GM21528 (cell line): ENCODE results near the gene SNAPC4.
"Not testable (repeated sequence)": the region's sequence is repeated elsewhere in the genome, so short reads cannot be mapped to it uniquely, and the experiment has no call there.

Experiments used
- ATAC-seq: cut with Tn5 transposase; IDR thresholded peaks from one replicate; pipeline ENCODE4 v1.9.1; 2021; ENCODE audit warnings: mild to moderate bottlenecking, moderate library complexity; ENCODE audit not compliant: unreplicated experiment, low FRiP score

Gene SNAPC4

DNA sequence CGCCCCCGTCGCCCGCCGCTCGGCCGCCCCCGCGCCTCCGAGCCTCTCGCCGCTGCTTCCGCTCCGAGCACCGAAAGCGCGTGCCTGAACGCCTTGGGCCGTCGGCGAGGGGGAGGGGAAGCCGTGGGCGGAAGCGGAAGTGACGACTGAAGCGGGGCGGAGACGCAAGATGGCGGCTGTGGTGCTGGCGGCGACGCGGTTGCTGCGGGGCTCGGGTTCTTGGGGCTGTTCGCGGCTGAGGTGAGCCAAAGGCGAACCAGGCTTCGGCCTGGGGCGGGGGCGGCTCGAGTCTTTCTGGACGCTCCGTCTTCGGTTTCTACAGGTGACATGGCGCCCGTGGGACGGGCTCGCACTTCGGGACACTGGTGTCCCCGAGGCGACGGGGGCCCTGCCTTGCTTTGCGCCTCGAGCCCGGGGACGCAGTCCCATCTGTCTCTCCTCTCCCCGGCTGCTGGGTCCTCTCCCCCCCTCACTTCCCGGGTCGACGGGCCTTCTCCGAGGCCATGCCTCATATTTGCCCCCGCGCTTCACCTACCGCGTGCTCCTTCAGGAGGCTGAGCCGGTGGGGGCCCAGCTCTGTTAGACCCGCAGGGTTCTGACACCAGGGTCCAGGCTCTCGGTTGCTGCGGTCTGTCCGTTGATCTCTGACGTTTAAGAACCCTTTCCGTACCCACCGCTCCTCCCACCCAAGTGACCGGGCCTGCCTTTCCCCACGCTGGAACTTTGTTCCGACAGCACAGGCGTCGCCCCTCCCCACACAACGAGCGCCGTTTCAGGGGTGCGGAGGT, 10.7 kb upstream of the SNAPC4 start, which contains the start of the genes ENTR1 and PMPCA:
Gene ENTR1 (minus strand): TSS at position 115 of the 788 bp plus-strand sequence. CDS start 217 bp downstream, outside the sequence.
Gene PMPCA (plus strand): TSS at position 159 of the 788 bp plus-strand sequence. CDS start 11 bp downstream, at position 170.
- ATAC-seq, result peak; percentile 70

GRCh38 chr9:136409557-136410455, 9.8 kb upstream of the SNAPC4 start:
- peak; percentile 36 for ATAC-seq

DNA sequence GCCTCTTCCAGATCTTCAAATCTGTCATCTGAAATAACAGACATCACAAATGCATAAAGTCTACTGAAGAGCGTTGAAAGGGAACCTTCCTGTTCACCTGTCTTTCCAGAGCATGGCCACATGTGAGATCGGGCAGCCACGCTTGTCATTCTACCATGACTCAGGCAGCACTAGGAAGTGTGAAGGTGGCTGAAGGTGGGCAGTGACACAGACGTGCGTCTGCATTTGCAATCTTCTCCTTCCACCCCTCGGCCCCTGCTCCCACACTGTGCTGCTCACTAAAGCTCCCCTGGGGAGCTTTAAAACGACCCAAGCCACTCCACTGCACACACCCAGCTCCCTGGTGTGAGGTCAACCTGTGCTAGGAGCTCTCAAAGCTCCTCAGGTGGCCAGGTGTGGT, 7.9 kb upstream of the SNAPC4 start:
- no peak for ATAC-seq

- not testable (repeated sequence) for ATAC-seq
Measured at GRCh38 chr9:136407061-136407460, 7.1 kb upstream of the SNAPC4 start.

- not testable (repeated sequence) for ATAC-seq
Measured at GRCh38 chr9:136405904-136406303, 5.9 kb upstream of the SNAPC4 start.

DNA sequence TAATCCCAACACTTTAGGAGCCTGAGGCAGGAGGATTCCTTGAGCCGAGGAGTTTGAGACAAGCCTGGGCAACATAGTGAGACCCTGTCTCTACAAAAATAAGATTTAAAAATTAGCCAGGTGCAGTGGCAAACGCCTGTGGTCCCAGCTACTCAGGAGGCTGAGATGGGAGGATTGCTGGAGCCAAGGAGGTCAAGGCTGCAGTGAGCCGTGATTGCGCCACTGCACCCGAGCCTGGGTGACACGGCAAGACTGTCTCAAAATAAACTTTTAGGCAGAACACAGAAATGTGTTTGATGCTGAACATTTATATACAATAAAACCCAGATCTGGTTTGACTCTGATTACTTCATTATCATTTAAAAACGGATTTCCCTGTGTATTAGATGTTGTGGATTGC, 5.5 kb upstream of the SNAPC4 start:
- no peak for ATAC-seq

DNA sequence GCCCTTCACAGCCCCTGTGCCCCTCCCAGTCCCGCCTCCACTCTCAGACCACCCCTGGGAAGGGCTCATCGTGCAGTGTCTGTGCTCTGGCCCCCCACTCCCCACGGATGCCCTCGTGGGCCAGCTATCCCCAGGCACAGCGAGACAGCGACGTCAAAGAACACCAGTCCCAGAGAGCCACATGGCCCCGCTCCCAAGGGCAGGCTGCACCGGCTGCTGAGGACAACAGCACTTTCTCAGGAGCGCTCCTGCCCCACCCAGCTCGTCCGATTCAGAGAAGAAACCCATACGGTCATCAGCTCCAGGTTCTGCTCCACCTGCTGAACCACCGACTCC, 4.8 kb upstream of the SNAPC4 start:
- ATAC-seq, result no peak

DNA sequence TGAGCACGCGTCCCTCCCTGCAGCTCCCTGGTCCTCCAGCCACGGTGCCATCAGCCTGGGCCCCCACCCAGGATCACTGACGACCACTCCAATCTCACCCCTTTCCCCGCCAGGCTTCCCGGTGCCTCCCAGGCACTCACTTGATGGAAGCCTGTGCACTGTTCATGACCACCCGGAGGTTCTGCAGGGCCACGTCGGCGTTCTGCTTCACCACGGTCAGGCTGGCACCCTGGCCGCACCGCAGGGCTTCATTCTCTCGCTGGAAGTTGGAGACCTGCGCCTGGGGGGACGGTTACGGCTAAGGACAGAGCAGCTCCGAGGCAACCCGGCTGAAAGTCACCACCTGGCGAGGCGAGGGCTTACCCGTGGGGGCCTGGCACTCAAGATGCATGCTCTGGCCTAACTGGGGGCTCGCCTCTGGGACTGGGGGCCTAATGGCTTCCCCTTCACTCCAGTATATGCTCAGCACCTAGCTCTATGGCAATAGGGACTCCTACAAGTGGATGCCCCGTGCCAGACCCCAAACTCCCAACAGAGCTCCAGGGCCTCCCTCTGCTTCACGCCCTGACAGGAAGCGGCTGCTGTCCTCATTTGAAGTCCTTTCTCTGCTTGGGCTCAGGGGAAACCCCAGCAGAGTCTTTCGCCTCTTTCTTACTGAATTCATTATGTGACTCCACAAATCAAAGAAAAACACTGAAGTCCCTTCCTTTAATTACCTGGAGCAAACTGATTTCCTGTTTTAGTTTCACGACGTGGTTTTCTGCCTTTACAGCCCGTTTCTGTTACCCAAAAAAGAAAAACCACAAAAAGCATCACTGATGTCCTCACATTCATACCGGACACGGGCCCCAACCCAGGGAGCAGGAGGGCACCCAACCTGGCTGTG, 4.2 kb upstream of the SNAPC4 start:
- ATAC-seq, result no peak

DNA sequence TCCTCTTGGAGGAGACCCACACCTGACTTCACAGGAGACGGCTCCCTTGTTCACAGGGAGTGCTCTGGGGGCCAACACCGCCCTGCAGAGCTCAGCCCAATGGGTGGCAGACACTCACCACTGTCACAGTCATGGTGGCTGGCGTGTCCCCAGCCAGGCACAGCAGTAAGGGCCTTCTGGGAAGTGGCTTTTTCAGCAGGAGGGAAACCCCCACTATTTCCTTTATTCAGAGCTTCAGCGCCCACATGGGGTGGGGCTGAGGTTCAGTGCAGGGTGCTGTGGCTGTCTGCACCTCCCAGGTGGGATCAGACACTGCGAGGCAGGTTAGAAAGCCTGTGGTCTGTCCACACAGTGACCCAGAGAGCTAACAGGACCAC, 3.6 kb upstream of the SNAPC4 start:
- no peak for ATAC-seq

DNA sequence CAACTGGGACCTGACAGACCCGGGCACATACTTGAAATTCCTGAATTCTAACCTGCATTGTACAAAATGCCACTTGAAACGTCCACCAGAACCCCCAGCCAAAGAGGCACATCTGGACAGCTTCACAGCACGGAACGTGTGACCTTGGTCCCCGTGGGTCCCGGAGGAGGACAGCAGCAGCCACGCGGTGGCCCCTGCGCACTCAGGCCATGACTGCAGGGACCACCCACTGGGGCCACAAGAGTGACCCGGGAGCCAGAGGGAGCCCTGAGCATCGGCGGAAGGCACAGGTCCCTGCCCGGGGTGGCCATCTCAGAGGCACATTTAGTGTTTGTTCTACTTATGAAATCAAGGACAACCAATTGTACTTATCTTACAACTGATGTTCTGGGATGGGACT, 2.1 kb upstream of the SNAPC4 start:
- ATAC-seq, result no peak

GRCh38 chr9:136401173-136401922, 1.4 kb upstream of the SNAPC4 start:
- no peak for ATAC-seq

- ATAC-seq, result peak; percentile 18
Measured at GRCh38 chr9:136399176-136400037, 563 bp downstream of the SNAPC4 start.

DNA sequence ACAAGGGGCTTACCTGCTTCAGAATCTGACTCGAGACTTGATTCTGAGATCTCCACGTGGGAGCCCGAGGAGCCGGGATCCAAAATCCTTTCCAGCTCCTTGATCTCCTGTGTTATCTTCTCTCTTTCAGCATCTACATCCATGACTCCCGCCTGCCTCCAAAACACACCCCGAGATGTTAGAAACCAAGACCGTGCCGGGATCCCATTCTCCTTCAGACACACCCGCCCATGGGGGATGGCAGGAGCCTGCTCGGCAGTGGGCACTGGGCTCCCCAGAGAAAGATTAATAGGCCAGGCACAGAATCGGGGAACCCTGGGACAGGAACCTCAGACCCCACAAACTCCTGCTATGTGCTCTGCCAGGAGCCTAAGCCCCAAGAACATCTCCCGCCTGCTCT, 1.7 kb downstream of the SNAPC4 start:
- ATAC-seq, result no peak

- no peak for ATAC-seq
Measured at GRCh38 chr9:136397643-136398042, 2.3 kb downstream of the SNAPC4 start.

DNA sequence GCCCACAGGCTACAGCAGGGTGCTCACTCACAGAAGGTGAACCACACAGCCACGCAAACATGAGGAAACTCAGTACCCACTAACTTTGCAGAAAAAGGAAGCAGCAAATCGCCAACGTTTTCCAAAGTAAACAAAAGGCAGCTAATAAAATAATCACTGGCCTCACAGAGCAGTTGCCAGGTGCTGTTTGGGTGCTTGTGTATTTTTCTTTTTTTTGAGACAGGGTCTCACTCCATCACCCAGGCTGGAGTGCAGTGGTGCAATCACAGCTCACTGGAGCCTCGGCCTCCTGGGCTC, 3.8 kb downstream of the SNAPC4 start:
- ATAC-seq, result no peak

DNA sequence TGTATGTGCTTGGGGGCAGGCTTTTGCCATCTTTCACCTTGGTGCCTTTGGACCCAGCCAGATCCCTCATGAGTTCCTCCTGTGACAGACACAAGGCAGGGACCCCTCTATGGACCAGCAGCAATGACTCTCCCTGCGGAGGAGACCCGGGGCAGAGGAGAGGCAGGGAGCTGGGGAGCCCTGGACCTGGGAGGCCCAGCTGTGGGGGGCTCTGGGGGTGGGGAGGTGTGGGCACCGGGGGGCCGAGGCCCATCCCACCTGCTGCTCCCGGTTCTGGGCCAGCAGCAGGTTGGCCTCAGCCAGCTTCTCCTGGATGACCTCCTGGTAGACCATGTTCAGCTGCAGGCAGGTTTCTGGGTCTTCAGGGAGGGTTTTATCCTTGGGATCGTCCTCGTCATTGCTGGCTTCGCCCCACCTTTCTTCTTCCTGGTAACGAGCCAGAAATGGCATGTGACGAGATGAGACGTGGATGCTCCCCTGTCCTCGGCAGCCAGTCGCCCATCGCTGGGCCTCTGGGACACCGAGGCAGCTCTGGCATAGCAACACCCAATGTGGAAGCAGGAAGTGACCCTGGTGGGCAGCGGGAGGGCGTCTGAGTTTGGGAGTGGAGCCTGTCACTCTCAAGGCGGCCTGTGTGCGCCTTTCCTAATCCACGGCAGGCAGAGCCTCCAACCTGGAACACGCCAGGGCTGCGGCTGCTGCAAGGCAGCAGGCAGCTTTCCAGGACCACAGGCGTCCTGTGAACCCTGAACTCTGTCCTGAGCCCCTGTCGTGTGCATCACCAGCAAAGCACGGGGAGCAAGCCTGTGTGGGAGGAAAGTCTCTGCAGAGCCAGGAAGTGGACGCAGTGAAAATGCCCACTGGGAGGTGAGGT, 4.4 kb downstream of the SNAPC4 start:
- no peak for ATAC-seq

GRCh38 chr9:136395020-136395340, 5.0 kb downstream of the SNAPC4 start:
- ATAC-seq, result no peak

DNA sequence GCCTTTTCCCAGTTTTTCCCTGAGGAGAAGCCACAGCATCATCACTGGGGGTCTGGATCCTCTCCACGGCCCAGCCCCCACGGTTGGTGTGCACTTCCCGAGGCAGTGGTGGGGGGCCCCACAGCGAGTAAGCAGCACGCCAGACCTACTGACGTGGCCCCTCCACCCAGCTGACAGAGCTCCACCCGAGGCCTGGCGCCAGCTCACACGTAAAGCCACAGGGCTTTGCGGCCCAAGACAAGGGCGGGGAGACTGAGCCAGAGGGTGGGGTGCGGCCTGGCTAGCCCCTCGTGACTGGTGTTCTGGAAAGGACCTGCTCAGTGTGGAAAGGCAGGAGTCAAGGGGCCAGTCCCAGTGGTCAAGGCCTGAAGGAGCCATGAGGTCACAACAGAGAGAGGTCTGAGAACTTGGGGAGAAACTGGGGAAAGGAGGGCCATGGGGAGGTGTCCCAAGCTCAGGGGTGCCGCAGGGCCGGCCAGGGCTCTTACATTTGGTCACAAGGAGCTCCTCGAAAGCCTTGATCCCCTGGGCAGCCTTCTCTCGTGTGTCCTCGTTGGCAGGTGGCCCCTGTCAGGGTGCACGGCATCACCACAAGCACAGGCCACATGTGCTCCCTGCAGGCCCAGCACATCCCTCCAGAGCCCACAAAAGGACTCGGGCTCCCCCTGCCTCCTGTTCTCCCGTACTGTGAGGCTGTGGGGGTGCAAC, 5.5 kb downstream of the SNAPC4 start:
- ATAC-seq, result no peak
